ENCODE results near the gene ADGRA3.

GRCh38 chr4:22493523-22493922 lies 22.3 kb downstream of the ADGRA3 start:
- TF ChIP-seq, protein P1, sequence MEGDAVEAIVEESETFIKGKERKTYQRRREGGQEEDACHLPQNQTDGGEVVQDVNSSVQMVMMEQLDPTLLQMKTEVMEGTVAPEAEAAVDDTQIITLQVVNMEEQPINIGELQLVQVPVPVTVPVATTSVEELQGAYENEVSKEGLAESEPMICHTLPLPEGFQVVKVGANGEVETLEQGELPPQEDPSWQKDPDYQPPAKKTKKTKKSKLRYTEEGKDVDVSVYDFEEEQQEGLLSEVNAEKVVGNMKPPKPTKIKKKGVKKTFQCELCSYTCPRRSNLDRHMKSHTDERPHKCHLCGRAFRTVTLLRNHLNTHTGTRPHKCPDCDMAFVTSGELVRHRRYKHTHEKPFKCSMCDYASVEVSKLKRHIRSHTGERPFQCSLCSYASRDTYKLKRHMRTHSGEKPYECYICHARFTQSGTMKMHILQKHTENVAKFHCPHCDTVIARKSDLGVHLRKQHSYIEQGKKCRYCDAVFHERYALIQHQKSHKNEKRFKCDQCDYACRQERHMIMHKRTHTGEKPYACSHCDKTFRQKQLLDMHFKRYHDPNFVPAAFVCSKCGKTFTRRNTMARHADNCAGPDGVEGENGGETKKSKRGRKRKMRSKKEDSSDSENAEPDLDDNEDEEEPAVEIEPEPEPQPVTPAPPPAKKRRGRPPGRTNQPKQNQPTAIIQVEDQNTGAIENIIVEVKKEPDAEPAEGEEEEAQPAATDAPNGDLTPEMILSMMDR (IDR thresholded peaks at IDR 0.05; ENCODE audit: extremely low read depth in 1 of 2, insufficient read depth in 1 of 2, low read depth in 1 of 2, low read length in 2 of 2): no peak
- TF ChIP-seq POLR2AphosphoS5 (IDR thresholded peaks at IDR 0.05; ENCODE audit: insufficient read depth, low read depth, low read length) (no peak), POLR2A (IDR thresholded peaks at IDR 0.05; ENCODE audit: low read depth, low read length) (no peak), EZH2 (IDR thresholded peaks at IDR 0.05; ENCODE audit: borderline replicate concordance, low read depth, low read length, severe bottlenecking) (no peak), GATA2 (IDR thresholded peaks at IDR 0.05; ENCODE audit: insufficient read depth, insufficient read length, low read depth, low read length) (no peak), MAX (IDR thresholded peaks at IDR 0.05; ENCODE audit: insufficient read depth, insufficient read length) (no peak), JUN (IDR thresholded peaks at IDR 0.05; ENCODE audit: borderline replicate concordance, insufficient read depth, insufficient read length, low read depth) (no peak), MYC (IDR thresholded peaks at IDR 0.05; ENCODE audit: low read depth, low read length) (no peak), FOS (IDR thresholded peaks at IDR 0.05; ENCODE audit: borderline replicate concordance, insufficient read depth, low read length) (no peak)

Measured in endothelial cell of umbilical vein (primary cell).